Urinary bladder (tissue), 4 donors: ENCODE measurements around the gene L3MBTL4. TPM values are rescaled to one million over a fixed set of nuclear protein-coding genes. Genes with fewer than 3 reads are reported as not detected.
"Not testable (repeated sequence)": the region's sequence is repeated elsewhere in the genome, so short reads cannot be mapped to it uniquely, and the experiment has no call there.

Experiments
- DNase-seq: peaks from one replicate; pipeline ENCODE4 v3.0.0-alpha.2; 2015; ENCODE audit errors: extremely low spot score
- H3K27ac ChIP-seq: one replicate; pipeline ENCODE4 v1.5.1; 2013; ENCODE audit warnings: low read depth, mild to moderate bottlenecking, moderate library complexity
- H3K36me3 ChIP-seq: one replicate; pipeline ENCODE4 v1.6.1; 2013; ENCODE audit warnings: mild to moderate bottlenecking, moderate library complexity; ENCODE audit not compliant: insufficient read depth
- H3K4me1 ChIP-seq: one replicate; pipeline ENCODE4 v1.6.1; 2013; ENCODE audit warnings: mild to moderate bottlenecking, moderate library complexity; ENCODE audit not compliant: insufficient read depth
- H3K4me3 ChIP-seq: one replicate; pipeline ENCODE4 v1.5.1; 2013; ENCODE audit warnings: low read depth, low read length
- WGBS: extraction: QIAGEN DNeasy Blood & Tissue Kit; methylation state at CpG from one replicate; pipeline ENCODE4 v1.1.7; 2013; 5-methylcytosine and 5-hydroxymethylcytosine counted together
- polyA plus RNA-seq: library from polyadenylated mRNA; stranded (reverse); fragments of 200-250 nt; gene quantifications from one replicate; pipeline ENCODE4 v1.2.3, GENCODE V29; 2013
- total RNA-seq: library from RNA; depleted of rRNA; stranded (reverse); fragments of >200 nt; gene quantifications from one replicate; pipeline ENCODE4 v1.2.3, GENCODE V29; 2014
- donor health status: healthy with polysubstance abuse.
- donor health status: healthy.

Gene L3MBTL4
- total and polyA plus RNA-seq, 2 donors: 0.98 to 6.7 TPM

DNA sequence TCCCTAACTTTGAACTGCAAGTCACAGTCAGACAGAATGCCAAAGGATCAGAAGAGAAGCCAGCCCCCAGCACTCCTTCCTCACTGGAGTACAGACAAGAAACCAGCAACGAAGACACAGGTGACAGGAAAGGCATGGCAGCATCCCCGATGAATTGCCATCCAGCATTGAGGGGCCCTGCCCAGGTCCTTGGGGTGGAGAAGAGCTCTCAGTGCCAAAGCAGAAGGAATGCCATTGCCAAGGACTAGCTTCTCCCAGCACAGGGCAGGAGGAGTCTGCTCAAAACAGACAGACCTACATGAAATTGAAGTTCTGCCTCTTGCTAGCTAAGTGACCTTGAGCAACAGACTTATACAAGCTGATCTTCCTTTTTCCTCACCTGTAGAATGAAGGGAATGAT lies 220.1 kb downstream of the L3MBTL4 start:
- no peak for DNase-seq
- H3K4me3 ChIP-seq: no peak overlapping the region
- 86% methylated on average over 2 of the region's 2 CpGs for WGBS

DNA sequence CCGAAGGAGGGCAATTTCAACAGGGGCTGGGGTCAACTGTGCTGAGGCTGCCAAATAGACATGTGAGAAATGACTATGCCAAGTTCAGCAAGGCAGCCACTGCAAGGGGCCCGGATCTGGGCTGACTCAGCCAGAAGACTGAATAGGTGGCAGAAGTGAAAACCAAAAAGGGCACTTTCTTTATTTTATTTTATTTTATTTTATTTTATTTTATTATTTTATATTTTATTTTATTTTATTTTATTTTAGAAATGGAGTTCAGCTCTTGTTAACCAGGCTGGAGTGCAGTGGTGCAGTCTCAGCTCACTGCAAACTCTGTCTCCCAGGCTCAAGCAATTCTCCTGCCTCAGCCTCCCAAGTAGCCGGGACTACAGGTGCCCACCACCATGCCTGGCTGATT lies 228.9 kb downstream of the L3MBTL4 start:
- H3K4me1 ChIP-seq, H3K27ac ChIP-seq, H3K36me3 ChIP-seq, DNase-seq, H3K4me3 ChIP-seq: not testable (repeated sequence)
- WGBS: 95% methylated on average over 3 of the region's 3 CpGs

More for the DNA sequence above, 220.1 kb downstream of the L3MBTL4 start:
- Histone ChIP-seq H3K36me3 (no peaks in the 10 kb centered on the region), H3K27ac (no peak overlapping the region), H3K4me1 (no peaks in the 10 kb centered on the region)

DNA sequence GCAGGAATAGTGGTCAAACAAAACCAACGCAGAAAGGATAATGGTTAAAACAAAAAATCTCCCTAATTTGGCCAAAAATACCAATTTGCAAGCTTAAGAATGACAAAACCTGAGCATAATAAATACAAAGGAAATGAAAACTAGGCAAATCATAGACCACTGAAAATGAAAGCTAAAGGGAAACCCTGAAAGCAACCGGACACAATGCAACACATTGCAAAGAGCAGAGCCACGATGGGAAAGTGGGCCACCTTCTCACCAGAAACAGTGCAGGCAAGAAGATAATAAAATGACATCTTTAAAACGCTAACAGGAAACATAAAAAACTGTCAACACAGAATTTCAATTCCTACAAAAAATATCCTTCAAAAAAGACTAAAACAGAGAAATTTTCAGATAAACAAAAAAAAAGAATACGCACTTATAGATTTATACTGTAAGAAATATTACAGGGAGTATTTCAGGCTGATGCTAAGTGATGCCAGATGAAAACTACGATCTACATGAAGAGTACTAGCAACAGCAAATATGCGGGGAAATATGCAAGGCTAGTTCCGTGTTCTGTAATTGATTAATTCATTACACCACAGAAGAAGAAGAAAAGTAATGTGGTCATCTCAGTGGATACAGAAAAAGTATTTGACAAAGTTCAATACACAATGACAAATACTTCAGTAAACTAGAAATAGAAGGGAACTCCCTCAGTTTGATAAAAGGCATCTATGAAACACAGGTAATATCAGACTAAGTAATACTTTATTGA lies 239.5 kb downstream of the L3MBTL4 start:
- Histone ChIP-seq H3K27ac (no peak overlapping the region), H3K36me3 (no peaks in the 10 kb centered on the region), H3K4me1 (no peaks in the 10 kb centered on the region), H3K4me3 (no peak overlapping the region)
- DNase-seq: no peak
- WGBS: 87% methylated on average over 8 of the region's 8 CpGs

DNA sequence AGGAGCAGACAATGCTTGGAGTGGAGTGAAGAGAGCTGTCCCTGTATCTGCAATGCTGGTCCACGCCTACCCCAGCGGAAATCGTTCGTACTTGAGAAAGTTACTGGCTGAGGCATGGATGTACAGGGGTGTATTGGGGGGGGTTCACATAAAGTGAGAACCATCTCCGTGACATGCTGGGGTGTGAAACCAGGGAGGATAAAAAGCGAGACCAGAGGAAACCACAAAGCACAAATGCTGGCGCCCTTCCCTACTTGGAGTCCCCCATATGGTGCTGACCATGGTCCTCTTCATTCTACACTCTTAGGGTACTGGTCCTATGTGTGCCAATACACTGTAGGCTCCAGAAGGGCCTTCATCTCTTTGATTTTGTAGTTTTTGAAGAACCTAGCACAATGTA lies 244.1 kb downstream of the L3MBTL4 start:
- Histone ChIP-seq H3K4me3 (no peak overlapping the region), H3K27ac (no peak overlapping the region), H3K4me1 (no peaks in the 10 kb centered on the region), H3K36me3 (no peaks in the 10 kb centered on the region)
- 94% methylated on average over 7 of the region's 7 CpGs for WGBS
- DNase-seq: no peak

DNA sequence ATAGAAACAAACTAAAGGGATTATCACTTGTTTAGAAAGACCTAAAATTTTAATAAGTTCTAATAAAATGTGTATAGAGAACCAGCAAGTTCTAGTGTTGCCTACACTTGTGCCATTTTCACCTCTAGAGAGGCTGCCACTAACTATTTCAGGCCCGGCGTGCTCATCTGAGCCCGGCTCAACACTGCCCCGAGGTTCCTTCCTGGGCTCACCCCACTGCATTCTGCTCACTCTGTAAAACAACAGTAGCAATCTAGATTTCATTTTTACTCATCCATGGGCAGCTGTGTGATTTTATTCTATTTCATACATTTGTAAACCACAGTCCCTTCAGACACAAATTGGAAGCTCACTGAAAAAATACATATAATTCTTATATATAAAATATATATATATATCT lies 253.2 kb downstream of the L3MBTL4 start:
- Histone ChIP-seq H3K4me1 (no peaks in the 10 kb centered on the region), H3K27ac (no peak overlapping the region), H3K4me3 (no peak overlapping the region), H3K36me3 (no peaks in the 10 kb centered on the region)
- WGBS: 94% methylated on average over 4 of the region's 4 CpGs
- DNase-seq: no peak

DNA sequence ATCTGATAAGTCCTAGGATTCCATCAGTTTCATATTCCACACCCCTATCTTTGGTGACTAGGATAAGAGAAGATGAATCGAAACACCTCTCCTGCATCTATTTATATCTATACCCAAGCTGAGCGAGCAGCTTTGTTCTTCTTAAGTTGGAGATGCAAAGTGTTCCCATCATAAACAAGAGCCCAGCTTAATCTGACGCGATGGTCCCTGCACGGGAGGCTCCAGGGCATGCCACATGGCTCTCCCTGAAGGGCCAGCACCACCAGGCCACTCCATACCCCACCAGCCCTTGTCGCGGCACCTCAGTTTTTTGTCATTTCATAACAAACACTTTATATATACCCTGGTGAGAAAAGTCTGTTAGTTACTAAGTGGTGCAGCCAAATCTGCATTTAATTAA lies 255.3 kb downstream of the L3MBTL4 start:
- DNase-seq: no peak
- 92% methylated on average over 7 of the region's 7 CpGs for whole genome bisulfite sequencing

DNA sequence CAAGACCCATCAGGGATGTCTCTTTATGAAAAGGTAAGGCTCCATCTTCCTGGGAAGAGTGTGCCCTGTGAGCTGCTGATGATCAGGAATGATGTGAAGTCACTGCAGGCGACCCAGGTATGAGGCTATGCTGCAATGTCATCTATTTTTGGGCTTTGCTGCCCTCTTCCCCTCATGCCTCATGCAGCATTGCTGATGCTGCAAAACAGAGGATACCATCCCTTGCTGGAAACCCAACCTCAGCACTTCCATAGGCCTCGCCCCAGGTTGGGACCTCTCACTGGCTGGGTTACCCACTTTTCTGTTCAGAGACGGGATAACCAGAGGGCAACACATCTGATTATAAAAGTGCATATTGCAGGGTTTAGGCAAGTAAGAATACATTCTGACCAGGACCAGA lies 255.8 kb downstream of the L3MBTL4 start:
- H3K4me3 ChIP-seq: no peak overlapping the region
- no peak for DNase-seq
- WGBS: 91% methylated on average over 3 of the region's 3 CpGs
- no peaks in the 10 kb centered on the region for H3K36me3 ChIP-seq
- no peaks in the 10 kb centered on the region for H3K4me1 ChIP-seq
- no peak overlapping the region for H3K27ac ChIP-seq

More for the DNA sequence above, 255.3 kb downstream of the L3MBTL4 start:
- no peaks in the 10 kb centered on the region for H3K36me3 ChIP-seq
- H3K27ac ChIP-seq: no peak overlapping the region
- H3K4me3 ChIP-seq: no peak overlapping the region
- H3K4me1 ChIP-seq: no peaks in the 10 kb centered on the region

DNA sequence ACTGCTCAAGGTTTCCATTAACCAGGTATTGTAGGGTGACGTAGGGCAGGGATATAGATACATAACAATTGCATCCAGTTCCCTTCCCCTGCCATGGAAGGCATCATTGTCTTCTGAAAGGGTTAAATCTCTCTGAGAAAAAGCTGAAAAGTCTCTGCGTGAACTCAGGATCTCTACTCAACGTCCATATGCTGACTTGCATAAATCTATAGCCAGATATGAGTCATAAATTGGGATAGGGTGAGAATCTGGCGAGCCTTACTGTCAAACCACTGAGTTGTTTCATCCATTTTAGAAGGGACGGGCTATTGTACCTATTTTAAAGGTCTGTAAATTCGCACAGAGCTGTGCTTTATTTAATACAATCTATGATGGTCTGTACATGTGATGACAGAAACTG lies 258.3 kb downstream of the L3MBTL4 start:
- Histone ChIP-seq H3K27ac (no peak overlapping the region), H3K36me3 (no peaks in the 10 kb centered on the region), H3K4me1 (no peaks in the 10 kb centered on the region), H3K4me3 (no peak overlapping the region)
- no peak for DNase-seq
- 68% methylated on average over 6 of the region's 6 CpGs for WGBS

DNA sequence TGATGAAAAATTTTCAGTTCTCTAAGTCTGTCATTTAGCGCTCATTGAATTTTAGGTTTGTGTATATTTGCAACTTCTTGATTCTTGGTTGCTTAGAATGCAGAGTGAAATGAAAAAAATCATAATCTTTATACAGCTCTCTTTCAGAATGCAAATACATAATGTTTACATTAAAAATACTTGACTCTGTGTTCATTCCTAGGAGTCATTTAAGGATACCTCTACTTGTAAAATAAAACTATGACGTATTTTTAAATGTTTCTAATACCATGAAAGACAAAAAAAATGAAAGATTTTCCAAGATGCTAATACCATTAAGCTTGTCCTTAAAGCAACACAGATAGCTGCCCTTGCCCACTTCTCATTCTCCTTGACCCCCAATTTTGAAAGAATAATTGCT lies 259.0 kb downstream of the L3MBTL4 start:
- Histone ChIP-seq H3K4me3 (no peak overlapping the region), H3K27ac (no peak overlapping the region), H3K4me1 (no peaks in the 10 kb centered on the region), H3K36me3 (no peaks in the 10 kb centered on the region)
- 64% methylated on average over 2 of the region's 2 CpGs for WGBS
- DNase-seq: no peak

DNA sequence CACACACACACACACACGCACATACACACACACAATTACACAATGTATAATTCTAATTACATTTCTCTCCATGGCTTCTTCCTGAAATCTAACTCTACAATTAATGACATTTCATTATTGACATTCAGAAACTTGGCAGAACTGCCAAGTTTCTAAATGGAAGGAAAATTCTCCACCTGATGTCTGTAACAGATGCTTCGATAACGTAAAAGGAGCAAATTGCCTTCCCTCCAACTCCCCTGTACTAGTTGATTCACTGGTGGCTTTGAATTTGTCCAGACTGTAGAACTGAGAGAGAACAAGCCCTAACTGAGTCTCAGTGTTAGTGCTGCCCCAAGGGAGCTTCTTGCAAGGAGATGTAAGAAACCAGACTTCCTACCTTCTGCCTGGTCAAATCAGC lies 264.3 kb downstream of the L3MBTL4 start:
- no peak for DNase-seq
- Histone ChIP-seq H3K27ac (no peak overlapping the region), H3K4me1 (no peaks in the 10 kb centered on the region), H3K4me3 (no peak overlapping the region), H3K36me3 (no peaks in the 10 kb centered on the region)
- 85% methylated on average over 3 of the region's 3 CpGs for WGBS

DNA sequence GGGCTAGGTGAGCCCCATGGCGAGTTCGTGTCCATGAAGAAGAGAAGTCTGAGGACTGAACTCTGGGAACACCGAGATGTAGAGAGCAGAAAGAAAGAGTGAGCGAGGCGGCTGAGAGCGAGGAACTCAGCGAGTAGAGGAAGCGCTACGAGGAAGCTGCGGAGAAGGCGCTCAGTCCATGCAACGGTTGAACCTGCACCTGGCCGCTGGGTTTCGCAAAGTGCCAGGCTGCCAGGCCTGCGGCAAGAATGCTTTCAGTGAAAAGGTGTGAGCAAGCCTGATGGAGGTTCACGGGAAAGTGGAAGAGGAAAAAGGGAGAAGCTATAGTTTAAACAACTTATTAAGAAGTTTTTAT lies 268.4 kb downstream of the L3MBTL4 start:
- no peak for DNase-seq
- Histone ChIP-seq H3K4me1 (no peaks in the 10 kb centered on the region), H3K4me3 (no peak overlapping the region), H3K36me3 (no peaks in the 10 kb centered on the region), H3K27ac (no peak overlapping the region)
- 86% methylated on average over 16 of the region's 16 CpGs for WGBS

DNA sequence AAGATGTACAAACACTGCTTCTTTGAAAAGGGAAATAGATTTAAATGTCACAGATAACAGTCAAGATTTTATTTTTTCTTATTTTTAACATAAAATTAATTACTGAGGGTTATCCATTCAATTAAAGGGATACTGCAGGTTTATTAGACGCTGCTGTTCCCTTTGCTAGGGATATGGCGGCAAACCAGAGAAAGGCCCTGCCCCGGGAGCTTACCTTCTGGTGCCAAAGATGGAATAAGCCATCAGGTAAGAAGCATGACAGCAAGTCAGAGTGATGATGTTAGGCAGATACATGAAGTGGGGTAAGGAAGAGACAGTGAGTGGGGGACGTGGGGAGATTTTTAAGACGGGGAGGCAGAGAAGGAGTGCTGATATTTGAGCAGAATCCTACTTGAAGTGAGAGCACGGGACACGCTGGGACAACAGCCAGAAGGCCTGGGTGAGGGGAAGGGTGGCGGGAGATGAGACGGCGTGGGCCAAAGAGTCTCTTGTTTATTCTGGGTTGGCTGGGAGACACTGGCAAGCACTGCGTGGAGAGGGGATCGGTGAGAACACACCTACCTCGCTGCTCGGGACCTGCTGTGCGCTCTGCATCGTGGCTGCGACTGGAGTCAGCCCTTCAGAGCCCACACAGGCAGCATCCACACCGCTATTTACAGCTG lies 268.9 kb downstream of the L3MBTL4 start:
- no peaks in the 10 kb centered on the region for H3K36me3 ChIP-seq
- H3K4me3 ChIP-seq: no peak overlapping the region
- no peaks in the 10 kb centered on the region for H3K4me1 ChIP-seq
- DNase-seq: no peak
- 48% methylated on average over 18 of the region's 18 CpGs for WGBS
- no peak overlapping the region for H3K27ac ChIP-seq

DNA sequence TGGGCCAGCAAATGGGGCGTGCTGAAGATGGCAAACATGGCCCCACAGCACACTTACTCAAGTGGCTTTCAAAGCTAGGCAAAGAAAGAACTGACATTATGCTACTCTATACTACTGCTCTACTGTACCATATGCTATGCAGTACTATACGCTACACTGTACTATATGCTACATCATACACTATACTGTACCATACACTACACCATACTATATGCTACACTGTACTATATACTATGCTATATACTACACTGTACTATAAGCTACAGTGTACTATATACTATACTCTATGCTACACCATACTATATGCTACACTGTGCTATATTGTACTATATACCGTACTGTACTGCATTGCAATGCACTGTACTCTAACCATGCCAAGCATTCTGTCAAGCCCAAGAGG lies 275.7 kb downstream of the L3MBTL4 start:
- Histone ChIP-seq H3K4me1 (no peaks in the 10 kb centered on the region), H3K36me3 (no peaks in the 10 kb centered on the region), H3K27ac (no peak overlapping the region), H3K4me3 (no peak overlapping the region)
- 96% methylated on average over 3 of the region's 3 CpGs for WGBS
- DNase-seq: no peak

DNA sequence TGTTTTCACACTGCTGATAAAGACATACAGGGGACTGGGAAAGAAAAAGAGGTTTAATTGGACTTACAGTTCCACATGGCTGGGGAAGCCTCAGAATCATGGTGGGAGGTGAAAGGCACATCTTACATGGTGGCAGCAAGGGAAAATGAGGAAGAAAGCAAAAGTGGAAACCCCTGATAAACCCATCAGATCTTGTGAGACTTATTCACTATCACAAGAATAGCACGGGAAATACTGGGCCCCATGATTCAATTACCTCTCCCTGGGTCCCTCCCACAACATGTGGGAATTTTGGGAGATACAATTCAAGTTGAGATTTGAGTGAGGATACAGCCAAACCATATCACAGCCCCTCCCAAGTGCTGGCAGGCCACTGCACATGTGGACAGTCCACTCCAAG lies 278.8 kb downstream of the L3MBTL4 start:
- not testable (repeated sequence) for DNase-seq, H3K36me3 ChIP-seq, H3K4me1 ChIP-seq, H3K27ac ChIP-seq, H3K4me3 ChIP-seq
- WGBS: 93% methylated on average over 1 of the region's 1 CpG
